ENCODE data around the gene ZNRF3.

ZNRF3 gene

DNA sequence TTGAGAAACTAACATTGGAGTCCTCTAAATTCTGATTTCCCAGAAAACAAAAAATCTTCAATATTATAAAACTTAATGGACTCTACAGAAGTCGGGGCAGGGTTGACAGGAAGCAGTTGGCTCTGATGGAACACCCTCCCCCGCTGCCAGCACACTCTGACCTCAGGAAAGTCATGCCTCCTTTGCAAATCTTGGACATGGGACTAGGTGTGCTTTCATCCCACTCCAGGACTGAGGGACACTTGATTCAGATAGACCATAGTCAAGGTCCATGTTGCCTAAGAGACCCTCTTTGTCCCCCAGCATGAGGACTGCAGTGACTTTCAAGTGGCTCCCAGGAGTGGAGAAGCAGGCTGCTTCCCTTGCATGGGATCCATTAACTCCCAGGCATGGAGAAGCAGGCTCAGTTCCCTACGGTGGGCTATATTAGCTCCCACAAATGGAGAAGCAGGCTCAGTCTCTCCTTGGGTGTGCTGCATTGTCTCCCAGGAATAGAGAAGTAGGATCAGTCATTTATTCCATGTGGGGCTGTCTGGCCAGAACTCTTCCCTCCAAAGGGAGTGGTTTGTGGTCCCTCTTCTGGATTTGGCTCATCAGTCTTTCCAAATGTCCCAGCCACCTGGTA, 139.9 kb downstream of the ZNRF3 start:
- Histone ChIP-seq H3K4me1 (ENCODE audit: control insufficient read depth, insufficient read depth, low read length) (no peaks in the 10 kb centered on the region), H3K4me3 (ENCODE audit: low read depth, low read length) (no peak overlapping the region), H3K27ac (ENCODE audit: extremely low read depth, low read depth, low read length) (no peak overlapping the region), H3K9me3 (ENCODE audit: control insufficient read depth, insufficient read depth, low read depth, low read length) (no peaks in the 10 kb centered on the region), H3K36me3 (ENCODE audit: control insufficient read depth in 2 of 2, insufficient read depth in 1 of 2, low read length in 2 of 2) (peaks cover 0 to 4% of the 10 kb centered on the region in 2 experiments; a peak in 1 of 3 replicates)
- TF ChIP-seq, protein P1, sequence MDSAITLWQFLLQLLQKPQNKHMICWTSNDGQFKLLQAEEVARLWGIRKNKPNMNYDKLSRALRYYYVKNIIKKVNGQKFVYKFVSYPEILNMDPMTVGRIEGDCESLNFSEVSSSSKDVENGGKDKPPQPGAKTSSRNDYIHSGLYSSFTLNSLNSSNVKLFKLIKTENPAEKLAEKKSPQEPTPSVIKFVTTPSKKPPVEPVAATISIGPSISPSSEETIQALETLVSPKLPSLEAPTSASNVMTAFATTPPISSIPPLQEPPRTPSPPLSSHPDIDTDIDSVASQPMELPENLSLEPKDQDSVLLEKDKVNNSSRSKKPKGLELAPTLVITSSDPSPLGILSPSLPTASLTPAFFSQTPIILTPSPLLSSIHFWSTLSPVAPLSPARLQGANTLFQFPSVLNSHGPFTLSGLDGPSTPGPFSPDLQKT (IDR thresholded peaks at IDR 0.05; ENCODE audit: borderline replicate concordance, low read depth, low read length), result no peak
- TF ChIP-seq RBAK (tag by site-specific recombination; IDR thresholded peaks at IDR 0.05), result no peak
- TF ChIP-seq, protein P2, sequence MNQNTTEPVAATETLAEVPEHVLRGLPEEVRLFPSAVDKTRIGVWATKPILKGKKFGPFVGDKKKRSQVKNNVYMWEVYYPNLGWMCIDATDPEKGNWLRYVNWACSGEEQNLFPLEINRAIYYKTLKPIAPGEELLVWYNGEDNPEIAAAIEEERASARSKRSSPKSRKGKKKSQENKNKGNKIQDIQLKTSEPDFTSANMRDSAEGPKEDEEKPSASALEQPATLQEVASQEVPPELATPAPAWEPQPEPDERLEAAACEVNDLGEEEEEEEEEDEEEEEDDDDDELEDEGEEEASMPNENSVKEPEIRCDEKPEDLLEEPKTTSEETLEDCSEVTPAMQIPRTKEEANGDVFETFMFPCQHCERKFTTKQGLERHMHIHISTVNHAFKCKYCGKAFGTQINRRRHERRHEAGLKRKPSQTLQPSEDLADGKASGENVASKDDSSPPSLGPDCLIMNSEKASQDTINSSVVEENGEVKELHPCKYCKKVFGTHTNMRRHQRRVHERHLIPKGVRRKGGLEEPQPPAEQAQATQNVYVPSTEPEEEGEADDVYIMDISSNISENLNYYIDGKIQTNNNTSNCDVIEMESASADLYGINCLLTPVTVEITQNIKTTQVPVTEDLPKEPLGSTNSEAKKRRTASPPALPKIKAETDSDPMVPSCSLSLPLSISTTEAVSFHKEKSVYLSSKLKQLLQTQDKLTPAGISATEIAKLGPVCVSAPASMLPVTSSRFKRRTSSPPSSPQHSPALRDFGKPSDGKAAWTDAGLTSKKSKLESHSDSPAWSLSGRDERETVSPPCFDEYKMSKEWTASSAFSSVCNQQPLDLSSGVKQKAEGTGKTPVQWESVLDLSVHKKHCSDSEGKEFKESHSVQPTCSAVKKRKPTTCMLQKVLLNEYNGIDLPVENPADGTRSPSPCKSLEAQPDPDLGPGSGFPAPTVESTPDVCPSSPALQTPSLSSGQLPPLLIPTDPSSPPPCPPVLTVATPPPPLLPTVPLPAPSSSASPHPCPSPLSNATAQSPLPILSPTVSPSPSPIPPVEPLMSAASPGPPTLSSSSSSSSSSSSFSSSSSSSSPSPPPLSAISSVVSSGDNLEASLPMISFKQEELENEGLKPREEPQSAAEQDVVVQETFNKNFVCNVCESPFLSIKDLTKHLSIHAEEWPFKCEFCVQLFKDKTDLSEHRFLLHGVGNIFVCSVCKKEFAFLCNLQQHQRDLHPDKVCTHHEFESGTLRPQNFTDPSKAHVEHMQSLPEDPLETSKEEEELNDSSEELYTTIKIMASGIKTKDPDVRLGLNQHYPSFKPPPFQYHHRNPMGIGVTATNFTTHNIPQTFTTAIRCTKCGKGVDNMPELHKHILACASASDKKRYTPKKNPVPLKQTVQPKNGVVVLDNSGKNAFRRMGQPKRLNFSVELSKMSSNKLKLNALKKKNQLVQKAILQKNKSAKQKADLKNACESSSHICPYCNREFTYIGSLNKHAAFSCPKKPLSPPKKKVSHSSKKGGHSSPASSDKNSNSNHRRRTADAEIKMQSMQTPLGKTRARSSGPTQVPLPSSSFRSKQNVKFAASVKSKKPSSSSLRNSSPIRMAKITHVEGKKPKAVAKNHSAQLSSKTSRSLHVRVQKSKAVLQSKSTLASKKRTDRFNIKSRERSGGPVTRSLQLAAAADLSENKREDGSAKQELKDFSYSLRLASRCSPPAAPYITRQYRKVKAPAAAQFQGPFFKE (tag by site-specific recombination; IDR thresholded peaks at IDR 0.05; ENCODE audit: borderline replicate concordance), result no peak
- TF ChIP-seq ZNF169 (tag by site-specific recombination; IDR thresholded peaks at IDR 0.05), result no peak
- TF ChIP-seq ZFP69B (tag by site-specific recombination; IDR thresholded peaks at IDR 0.05), result no peak
- TF ChIP-seq, protein P3, sequence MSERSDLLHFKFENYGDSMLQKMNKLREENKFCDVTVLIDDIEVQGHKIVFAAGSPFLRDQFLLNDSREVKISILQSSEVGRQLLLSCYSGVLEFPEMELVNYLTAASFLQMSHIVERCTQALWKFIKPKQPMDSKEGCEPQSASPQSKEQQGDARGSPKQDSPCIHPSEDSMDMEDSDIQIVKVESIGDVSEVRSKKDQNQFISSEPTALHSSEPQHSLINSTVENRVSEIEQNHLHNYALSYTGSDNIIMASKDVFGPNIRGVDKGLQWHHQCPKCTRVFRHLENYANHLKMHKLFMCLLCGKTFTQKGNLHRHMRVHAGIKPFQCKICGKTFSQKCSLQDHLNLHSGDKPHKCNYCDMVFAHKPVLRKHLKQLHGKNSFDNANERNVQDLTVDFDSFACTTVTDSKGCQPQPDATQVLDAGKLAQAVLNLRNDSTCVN (tag by site-specific recombination; optimal IDR thresholded peaks at IDR 0.05), result no peak
- no peak for TF ChIP-seq ZNF530 (tag by site-specific recombination; IDR thresholded peaks at IDR 0.05; ENCODE audit: low read depth)
- TF ChIP-seq ZNF366 (tag by site-specific recombination; conservative IDR thresholded peaks at IDR 0.05), result no peak
- TF ChIP-seq ZNF155 (tag by site-specific recombination; IDR thresholded peaks at IDR 0.05), result no peak
- TF ChIP-seq, protein P4, sequence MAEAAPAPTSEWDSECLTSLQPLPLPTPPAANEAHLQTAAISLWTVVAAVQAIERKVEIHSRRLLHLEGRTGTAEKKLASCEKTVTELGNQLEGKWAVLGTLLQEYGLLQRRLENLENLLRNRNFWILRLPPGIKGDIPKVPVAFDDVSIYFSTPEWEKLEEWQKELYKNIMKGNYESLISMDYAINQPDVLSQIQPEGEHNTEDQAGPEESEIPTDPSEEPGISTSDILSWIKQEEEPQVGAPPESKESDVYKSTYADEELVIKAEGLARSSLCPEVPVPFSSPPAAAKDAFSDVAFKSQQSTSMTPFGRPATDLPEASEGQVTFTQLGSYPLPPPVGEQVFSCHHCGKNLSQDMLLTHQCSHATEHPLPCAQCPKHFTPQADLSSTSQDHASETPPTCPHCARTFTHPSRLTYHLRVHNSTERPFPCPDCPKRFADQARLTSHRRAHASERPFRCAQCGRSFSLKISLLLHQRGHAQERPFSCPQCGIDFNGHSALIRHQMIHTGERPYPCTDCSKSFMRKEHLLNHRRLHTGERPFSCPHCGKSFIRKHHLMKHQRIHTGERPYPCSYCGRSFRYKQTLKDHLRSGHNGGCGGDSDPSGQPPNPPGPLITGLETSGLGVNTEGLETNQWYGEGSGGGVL (tag by site-specific recombination; IDR thresholded peaks at IDR 0.05), result no peak
- no peak for TF ChIP-seq ZNF157 (tag by site-specific recombination; IDR thresholded peaks at IDR 0.05)
- TF ChIP-seq ZFP41 (tag by site-specific recombination; IDR thresholded peaks at IDR 0.05; ENCODE audit: borderline replicate concordance), result no peak
- no peak for TF ChIP-seq ZNF548 (tag by site-specific recombination; IDR thresholded peaks at IDR 0.05)
- TF ChIP-seq MEIS1 (CRISPR knock-in tag; IDR thresholded peaks at IDR 0.05; ENCODE audit: borderline replicate concordance), result no peak
- TF ChIP-seq ZNF266 (tag by site-specific recombination; IDR thresholded peaks at IDR 0.05; ENCODE audit: low read depth), result no peak
- no peak for TF ChIP-seq ZSCAN30 (tag by site-specific recombination; IDR thresholded peaks at IDR 0.05)
- no peak for TF ChIP-seq ZNF792 (tag by site-specific recombination; IDR thresholded peaks at IDR 0.05)
- TF ChIP-seq GLIS2 (tag by site-specific recombination; IDR thresholded peaks at IDR 0.05), result no peak
- no peak for TF ChIP-seq ZNF292 (tag by site-specific recombination; IDR thresholded peaks at IDR 0.05; ENCODE audit: borderline replicate concordance, low read depth)
- TF ChIP-seq, protein P5, sequence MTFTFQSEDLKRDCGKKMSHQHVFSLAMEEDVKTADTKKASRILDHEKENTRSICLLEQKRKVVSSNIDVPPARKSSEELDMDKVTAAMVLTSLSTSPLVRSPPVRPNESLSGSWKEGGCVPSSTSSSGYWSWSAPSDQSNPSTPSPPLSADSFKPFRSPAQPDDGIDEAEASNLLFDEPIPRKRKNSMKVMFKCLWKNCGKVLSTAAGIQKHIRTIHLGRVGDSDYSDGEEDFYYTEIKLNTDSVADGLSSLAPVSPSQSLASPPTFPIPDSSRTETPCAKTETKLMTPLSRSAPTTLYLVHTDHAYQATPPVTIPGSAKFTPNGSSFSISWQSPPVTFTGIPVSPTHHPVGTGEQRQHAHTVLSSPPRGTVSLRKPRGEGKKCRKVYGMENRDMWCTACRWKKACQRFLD (tag by site-specific recombination; IDR thresholded peaks at IDR 0.05), result no peak
- ChIA-PET CTCF (interaction anchor here (0.6 to 1.0 kb wide), 4 partner anchors 18 to 264 kb away, joined by 3 to 5 read pairs (median 3); no protein-coding TSS in a partner anchor), POLR2A (interaction anchor here (0.5 kb wide), 1 partner anchor 140 kb away, joined by 3 read pairs; no protein-coding TSS in a partner anchor)
